Skeletal muscle cell (primary cell): ENCODE results near the gene PCDHA3.
"Not testable (repeated sequence)": the region's sequence is repeated elsewhere in the genome, so short reads cannot be mapped to it uniquely, and the experiment has no call there.

Experiments
- DNase-seq: peaks from one replicate; pipeline ENCODE4 v3.0.0-alpha.2; 2010; ENCODE audit warnings: low read depth
- H3K4me3 ChIP-seq: 2 replicates; pipeline ENCODE4 v1.5.1; 2011; ENCODE audit warnings: low read depth, mild to moderate bottlenecking, control low read depth, low read length, moderate library complexity

PCDHA3 gene

DNA sequence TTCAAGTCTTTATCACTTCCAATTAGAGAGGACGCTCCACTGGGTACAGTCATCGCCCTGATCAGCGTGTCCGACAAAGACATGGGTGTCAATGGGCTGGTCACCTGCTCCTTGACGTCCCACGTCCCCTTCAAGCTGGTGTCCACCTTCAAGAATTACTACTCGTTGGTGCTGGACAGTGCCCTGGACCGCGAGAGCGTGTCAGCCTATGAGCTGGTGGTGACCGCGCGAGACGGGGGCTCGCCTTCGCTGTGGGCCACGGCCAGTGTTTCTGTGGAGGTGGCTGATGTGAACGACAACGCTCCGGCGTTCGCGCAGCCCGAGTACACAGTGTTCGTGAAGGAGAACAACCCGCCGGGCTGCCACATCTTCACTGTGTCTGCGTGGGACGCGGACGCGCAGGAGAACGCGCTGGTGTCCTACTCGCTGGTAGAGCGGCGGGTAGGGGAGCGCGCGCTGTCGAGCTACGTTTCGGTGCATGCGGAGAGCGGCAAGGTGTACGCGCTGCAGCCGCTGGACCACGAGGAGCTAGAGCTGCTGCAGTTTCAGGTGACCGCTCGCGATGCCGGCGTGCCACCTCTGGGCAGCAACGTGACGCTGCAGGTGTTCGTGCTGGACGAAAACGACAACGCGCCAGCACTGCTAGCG, 7.5 kb downstream of the PCDHA3 start:
- H3K4me3 ChIP-seq, DNase-seq: not testable (repeated sequence)

DNA sequence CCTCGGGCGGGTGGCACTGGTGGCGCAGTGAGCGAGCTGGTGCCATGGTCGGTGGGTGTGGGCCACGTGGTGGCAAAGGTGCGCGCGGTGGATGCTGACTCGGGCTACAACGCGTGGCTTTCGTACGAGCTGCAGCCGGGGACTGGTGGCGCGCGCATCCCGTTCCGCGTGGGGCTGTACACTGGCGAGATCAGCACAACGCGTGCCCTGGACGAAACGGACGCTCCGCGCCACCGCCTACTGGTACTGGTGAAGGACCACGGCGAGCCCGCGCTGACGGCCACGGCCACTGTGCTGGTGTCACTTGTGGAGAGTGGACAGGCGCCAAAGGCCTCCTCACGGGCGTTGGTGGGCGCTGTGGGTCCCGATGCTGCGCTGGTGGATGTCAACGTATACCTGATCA, 8.0 kb downstream of the PCDHA3 start:
- DNase-seq: no peak
- H3K4me3 ChIP-seq: no peak overlapping the region

DNA sequence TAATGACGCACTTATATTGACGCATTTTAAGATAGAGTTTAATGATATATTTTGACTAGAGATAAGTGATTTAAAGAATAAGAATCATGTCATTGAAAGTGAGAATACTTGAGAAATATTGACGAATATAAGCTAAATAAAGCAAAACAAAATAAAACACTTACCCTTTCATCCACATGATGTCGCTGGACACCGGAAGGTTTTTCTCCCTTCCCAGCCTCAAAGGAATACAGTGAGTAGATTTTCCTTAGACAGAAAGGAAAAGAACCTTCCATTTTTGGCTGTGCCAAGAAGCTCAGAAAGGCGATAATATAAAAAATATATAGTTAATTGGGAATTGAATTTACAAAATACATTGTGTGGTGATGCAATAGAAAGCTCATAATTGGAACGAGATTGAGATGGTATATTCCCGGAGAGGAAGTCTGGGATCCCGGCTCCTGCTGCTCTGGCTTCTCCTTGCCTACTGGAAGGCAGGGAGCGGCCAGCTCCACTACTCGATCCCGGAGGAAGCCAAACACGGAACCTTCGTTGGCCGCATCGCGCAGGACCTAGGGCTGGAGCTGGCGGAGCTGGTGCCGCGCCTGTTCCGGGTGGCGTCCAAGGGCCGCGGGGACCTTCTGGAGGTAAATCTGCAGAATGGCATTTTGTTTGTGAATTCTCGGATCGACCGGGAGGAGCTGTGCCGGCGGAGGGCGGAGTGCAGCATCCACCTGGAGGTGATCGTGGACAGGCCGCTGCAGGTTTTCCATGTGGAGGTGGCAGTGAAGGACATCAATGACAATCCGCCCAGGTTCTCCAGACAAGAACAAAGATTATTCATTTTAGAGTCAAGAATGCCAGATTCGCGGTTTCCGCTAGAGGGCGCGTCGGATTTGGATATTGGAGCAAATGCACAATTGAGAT, 20.8 kb downstream of the PCDHA3 start, which contains the start of gene PCDHA5:
PCDHA5 (plus strand) TSS at position 239 of the 906 bp plus-strand sequence.
- no peak within 1 kb of the TSS for H3K4me3 ChIP-seq
- no peak for DNase-seq

DNA sequence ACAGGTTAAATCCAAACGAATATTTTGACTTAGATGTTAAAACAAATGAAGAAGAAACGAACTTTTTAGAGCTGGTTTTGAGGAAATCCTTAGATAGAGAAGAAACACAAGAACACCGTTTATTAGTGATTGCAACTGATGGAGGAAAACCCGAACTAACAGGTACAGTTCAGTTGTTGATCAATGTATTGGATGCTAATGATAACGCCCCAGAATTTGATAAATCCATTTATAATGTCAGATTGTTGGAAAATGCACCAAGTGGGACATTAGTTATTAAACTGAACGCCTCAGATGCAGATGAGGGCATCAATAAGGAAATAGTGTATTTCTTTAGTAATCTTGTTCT, 21.4 kb downstream of the PCDHA3 start:
- H3K4me3 ChIP-seq: no peak overlapping the region
- no peak for DNase-seq

GRCh38 chr5:140822969-140823368, 22.1 kb downstream of the PCDHA3 start:
- H3K4me3 ChIP-seq: not testable (repeated sequence)

GRCh38 chr5:140823475-140823874, 22.6 kb downstream of the PCDHA3 start:
- H3K4me3 ChIP-seq: no peak overlapping the region
- no peak for DNase-seq

More at GRCh38 chr5:140822969-140823368, 22.1 kb downstream of the PCDHA3 start:
- DNase-seq: not testable (repeated sequence)

GRCh38 chr5:140827704-140828361, 27.0 kb downstream of the PCDHA3 start, which contains the start of gene PCDHA6:
Gene PCDHA6, plus strand, starts transcription at chr5:140827960. Its CDS starts 132 bp downstream, at chr5:140828092.
- peak within 1 kb of the TSS; percentile 23 for H3K4me3 ChIP-seq
- DNase-seq: no peak

DNA sequence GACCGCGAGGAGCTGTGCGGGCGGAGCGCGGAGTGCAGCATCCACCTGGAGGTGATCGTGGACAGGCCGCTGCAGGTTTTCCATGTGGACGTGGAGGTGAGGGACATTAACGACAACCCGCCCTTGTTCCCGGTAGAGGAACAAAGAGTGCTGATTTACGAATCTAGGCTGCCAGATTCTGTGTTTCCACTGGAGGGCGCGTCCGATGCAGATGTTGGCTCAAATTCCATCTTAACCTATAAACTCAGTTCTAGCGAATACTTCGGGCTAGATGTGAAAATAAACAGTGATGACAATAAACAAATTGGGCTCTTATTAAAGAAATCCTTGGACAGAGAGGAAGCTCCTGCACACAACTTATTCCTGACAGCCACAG, 27.5 kb downstream of the PCDHA3 start:
- DNase-seq: no peak
- no peak overlapping the region for H3K4me3 ChIP-seq

GRCh38 chr5:140829511-140830501, 28.9 kb downstream of the PCDHA3 start:
- not testable (repeated sequence) for DNase-seq, H3K4me3 ChIP-seq

GRCh38 chr5:140833993-140834392, 33.1 kb downstream of the PCDHA3 start, which contains the start of gene PCDHA7:
Gene PCDHA7, plus strand, starts transcription at chr5:140834269. Its CDS starts 115 bp downstream, at chr5:140834384.
- DNase-seq: no peak
- H3K4me3 ChIP-seq: peak within 1 kb of the TSS; percentile 26

DNA sequence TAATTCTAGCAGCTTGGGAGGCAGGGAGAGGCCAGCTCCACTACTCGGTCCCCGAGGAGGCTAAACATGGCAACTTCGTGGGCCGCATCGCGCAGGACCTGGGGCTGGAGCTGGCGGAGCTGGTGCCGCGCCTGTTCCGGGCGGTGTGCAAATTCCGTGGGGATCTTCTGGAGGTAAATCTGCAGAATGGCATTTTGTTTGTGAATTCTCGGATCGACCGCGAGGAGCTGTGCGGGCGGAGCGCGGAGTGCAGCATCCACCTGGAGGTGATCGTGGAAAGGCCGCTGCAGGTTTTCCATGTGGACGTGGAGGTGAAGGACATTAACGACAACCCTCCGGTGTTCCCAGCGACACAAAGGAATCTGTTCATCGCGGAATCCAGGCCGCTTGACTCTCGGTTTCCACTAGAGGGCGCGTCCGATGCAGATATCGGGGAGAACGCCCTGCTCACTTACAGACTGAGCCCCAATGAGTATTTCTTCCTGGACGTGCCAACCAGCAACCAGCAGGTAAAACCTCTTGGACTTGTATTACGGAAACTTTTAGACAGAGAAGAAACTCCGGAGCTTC, 33.7 kb downstream of the PCDHA3 start:
- H3K4me3 ChIP-seq: peak overlapping the region; percentile 26
- not testable (repeated sequence) for DNase-seq

GRCh38 chr5:140835622-140836510, 35.0 kb downstream of the PCDHA3 start:
- DNase-seq: no peak
- H3K4me3 ChIP-seq: no peak overlapping the region

GRCh38 chr5:140840978-140841962, 40.4 kb downstream of the PCDHA3 start, which contains the start of gene PCDHA8:
Gene PCDHA8, plus strand, starts transcription at chr5:140841187. Its CDS starts 135 bp downstream, at chr5:140841322.
- DNase-seq: no peak
- no peak within 1 kb of the TSS for H3K4me3 ChIP-seq

DNA sequence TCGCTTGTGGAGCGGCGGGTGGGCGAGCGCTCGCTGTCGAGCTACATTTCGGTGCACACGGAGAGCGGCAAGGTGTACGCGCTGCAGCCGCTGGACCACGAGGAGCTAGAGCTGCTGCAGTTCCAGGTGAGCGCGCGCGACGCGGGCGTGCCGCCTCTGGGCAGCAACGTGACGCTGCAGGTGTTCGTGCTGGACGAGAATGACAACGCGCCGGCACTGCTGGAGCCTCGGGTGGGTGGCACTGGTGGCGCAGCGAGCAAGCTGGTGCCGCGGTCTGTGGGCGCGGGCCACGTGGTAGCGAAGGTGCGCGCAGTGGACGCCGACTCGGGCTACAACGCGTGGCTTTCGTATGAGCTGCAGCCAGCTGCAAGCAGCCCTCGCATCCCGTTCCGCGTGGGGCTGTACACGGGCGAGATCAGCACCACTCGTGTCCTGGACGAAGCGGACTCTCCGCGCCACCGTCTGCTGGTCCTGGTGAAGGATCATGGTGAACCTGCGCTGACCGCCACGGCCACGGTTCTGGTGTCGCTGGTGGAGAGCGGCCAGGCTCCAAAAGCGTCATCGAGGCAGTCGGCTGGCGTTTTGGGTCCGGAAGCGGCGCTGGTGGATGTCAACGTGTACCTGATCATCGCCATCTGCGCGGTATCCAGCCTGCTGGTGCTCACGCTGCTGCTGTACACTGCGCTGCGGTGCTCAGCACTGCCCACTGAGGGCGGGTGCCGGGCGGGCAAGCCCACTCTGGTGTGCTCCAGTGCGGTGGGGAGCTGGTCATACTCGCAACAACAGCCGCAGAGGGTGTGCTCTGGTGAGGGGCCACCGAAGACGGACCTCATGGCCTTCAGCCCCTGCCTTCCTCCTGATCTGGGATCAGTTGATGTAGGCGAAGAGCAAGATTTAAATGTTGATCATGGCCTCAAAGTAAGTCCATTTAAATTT, 42.2 kb downstream of the PCDHA3 start:
- DNase-seq: no peak
- no peak overlapping the region for H3K4me3 ChIP-seq
